Measurements from ENCODE around the gene ARHGAP15.

The ARHGAP15 gene

DNA sequence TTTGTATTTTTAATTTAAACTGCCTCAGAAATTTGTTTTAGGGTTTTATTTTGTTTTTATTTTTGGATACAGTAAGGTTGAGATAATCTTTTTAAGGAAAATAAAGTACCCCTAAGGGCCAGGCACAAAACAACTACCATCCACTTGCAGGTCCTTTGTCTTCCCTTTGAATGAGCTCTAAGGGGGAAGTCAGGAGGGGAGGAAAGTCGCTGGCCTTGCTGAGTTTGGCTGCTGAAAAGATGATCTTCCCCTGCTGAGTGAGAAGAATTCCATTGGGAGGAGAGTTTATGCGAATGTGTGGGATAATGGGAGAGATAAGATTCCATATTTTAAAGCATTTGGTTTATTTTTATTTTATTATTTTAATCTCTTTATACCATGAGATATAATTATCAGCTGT, 100.7 kb downstream of the ARHGAP15 start:
- DNase-seq: no peak

DNA sequence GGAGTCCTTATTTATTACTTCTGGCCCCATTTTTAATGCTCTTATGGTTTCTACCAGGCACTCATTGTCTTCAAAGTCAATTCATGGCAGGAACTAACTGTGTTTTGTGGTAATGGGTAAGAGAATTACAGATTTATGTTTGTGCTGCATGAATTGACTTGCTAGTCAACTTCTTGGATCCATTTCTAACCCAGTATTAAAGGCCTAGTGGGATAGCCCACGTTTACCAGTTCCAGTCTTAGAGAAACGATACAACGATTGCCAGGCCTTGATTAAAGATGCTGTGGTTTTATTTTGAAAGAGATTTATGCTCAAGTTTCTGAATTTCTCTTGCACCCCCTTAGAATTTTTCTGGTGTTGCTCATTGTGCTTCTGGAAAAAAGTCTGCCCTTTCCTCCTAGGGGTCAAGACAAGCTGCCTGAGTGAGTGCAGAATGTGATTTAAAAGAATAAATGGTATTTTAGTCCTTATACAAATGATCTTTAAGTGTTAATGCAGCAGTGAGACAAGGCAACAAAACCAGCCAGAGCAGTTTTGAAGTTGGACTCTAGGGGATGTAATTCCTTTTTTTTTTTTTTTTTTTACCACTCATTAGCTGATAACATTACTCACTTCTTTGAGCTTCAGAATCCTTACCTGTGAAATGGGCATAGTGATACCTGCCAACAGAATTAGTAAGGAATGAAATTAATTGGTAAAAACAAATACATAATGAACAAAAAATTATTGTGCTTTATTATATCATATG, 101.5 kb downstream of the ARHGAP15 start:
- no peak for DNase-seq

DNA sequence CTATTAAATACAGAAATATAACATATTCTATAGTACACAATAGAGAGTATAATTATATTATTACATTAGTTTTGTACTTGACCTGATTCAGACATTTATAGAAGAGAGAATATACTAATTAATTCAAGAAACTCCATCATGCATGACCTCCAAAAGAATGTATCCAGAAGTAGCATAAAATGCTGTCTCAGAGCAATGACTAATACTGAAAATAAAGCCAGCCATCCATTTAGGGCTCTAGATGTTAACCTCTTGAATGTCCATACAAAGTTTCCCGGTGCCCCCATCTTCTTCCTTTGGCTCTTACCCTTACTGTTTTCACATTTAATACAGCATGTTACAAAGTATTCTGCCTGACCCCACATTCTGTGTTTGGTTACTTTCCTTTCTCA, 102.0 kb downstream of the ARHGAP15 start:
- DNase-seq: no peak

DNA sequence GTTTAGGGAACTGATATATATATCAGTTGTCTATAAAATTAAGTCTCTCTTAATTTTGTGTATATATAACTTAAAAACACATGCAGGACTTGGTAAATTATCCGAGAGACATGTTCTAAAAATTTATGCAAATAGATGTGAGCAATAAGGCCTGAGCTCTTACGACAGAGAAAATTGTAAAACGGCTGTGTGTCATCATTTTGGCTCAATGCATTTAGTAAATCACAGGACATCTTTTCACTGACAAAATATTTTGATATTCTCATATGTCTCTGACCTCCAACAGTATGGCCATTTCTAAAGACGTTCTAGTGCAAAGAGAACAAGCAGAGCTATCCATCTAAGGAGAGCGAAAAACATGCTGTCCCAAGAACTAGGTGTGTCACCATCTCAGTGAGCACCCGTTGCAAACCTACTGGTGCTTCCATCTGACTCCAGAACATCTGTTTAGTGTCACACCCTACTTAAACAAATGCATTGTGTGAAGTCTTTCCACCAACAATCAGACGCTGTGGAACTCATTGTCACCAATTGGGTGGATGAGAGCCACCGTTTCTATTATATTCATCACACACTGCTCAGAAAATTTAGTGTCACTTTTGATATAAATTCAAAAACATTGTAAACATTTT, 108.0 kb downstream of the ARHGAP15 start:
- no peak for DNase-seq

DNA sequence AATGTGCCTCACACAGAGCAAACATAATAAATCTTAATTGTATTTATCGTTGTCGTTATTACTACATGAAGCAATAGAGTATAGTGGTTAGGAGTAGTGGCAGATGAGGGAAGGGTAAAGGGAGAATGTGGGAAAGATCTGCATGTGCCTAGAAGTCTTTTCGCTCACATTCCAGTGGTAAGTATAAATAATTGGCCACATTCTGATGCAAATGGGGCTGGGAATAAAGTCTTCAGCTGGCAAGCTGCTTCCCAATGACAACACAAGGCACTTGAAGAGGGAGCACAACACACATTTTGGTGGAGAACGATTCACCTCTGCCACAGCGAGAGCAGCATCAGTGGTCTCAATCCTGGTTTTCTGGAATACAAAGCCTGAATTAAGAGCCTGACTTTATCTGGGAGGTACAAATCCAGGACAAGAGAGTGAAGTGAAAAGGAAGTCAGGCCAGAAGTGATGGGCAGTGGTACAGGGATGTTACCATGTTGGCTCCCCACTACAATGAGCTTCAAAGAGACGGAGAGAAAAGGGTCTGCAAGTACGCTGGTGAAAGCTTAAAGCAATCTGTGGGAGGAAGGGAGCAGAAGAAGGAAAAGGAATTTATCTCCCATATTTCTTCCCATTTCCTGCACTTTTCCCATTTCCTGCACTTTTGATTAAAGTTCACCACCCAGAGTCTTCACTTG, 112.3 kb downstream of the ARHGAP15 start:
- DNase-seq: no peak

DNA sequence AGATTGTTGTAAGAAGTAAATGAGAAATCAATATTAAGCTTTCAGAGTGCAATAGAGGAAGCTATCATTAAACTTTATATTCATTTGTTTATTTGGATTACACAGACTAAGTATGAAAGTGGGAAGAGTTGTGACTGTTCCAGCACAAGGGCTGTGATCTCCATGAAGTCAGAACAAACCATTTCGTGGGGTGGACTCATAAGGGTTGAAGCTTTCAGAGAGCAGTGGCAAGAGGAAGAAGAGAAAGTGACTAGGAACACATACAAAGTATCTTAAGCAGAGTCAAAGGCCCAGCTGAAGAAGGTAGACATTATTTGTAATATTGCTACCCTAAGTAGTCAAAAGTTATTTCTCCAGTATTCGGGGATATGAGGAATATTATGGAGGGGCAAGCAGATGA, 117.0 kb downstream of the ARHGAP15 start:
- DNase-seq: no peak

DNA sequence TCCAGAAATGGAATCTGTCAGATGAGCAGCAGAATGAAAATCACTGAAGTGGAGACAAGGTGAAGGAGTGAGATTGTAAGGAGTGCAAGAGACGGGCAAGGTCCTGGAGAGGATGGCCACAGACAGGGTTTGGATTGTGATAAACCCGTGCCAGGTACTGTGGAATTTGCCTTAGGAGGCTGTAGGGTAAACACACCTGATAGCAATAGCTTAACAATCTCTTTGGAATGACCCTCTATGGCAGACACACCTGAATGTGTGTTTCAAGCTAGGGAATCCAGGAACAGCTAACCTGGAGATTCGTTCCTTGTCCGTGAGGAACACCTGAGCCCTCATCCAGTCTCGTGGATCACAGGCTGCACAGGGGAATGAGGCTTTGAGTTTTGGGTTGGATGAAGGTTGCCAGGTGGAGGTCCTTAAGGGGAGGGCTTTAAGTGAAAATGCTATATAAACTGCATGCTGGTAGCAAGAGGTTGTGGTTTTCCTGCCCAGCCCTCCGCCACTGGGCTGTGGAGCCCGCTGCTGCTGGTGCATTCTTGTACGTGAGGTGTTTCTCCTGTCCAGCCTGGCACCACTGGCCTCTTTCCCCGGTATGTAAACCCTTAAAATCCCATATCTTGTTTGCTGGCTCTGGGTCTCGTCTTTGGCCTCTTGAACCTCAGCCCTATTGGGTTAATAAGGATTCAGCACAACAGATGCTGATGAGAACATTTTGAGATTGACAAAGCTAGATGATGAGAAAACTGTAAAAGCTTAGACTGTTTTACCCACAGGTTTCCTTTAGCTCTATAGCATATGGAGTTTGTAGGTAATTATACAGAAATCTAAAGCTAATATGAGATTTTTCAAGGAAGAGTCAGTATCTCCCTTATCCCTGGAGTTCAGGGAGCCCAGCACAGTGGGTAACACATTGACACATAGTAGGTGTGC, 117.9 kb downstream of the ARHGAP15 start:
- no peak for DNase-seq

DNA sequence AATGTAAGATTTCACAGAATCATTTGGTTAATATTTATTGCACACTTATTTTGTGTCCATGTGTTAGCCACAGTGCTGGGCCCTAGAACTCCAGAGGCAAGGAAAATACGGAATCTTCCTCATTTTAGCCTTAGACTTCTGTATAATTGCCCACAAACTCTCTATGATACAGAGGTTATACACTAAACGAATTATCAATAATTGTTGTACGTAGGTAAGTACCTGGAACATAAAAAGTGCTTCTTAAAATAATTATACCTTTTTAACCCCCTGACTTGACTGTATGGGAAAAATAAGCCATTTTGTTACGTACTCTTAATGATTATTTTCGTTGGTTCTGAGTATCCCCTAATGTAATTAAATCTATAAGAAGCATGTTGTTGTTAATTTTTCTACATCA, 119.4 kb downstream of the ARHGAP15 start:
- DNase-seq: no peak

DNA sequence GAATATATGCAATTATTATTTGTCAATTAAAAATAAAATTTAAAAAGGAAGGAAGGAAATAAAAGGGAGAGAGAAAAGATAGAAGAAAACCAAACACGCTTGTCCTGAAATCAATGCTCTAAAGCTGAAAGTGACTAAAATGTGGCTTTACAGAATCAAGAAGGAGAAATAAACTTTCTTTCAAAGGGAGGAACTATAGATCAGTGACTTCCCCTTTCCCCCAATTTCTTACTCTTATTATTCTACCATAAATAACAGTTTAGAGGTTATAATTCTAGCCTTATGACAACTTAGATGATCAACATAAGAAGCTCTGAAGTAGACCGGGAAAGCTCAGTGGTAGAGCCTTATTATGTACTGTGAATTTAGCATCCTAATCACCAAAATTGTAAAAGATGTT, 122.5 kb downstream of the ARHGAP15 start:
- DNase-seq: no peak

DNA sequence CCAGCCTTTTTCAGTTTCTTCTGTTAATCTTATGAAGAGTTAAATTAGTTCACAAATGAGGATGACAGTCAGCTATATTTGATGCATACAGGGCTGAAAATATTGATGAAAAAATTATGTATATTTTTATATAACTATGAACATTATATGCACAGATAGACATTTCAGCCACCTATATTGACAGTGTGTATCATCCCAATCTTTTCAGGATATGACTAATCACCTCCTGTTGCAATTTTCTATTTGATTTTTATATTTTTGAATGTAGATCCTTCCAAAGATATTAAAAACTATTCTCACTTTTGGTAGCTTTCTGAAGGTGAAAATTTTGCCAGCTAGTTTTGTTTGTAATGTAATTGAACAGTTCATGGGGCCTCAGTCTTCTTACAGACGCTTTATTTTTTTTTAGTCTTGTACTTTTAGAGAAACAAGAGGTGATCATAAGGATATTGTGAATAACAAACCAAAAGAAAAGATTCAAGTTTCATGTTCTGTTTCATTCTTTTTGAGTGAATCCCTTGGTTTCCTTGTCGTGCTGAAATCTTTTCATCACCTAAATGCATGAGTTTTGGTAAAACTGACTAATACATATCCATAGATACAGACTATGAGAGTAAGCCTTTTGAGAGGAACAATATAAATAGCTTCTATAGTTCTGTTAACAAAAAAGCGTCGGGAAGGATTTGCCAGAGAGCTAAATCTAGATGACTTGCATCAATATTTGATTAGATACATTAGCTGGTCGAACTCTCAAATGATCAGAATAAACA, 123.1 kb downstream of the ARHGAP15 start:
- DNase-seq: no peak

DNA sequence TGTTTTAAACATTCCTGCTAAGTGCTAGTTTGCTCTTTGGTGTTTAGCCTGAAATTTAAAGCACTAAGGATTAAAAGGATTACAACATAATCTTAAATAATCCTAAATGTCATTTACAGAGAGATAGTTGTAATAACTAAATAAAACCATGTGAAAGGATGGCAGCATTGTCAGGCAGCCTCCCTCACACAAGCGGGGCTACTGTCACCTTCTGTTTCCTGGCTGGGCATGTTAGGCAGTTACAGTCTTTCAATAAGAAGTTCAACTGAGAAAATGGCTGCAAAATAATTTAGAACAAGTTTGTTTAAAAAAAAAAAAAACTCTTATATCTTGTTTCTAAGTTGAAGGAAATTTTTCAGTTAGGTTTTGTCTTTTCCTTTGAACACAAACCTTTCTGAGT, 124.9 kb downstream of the ARHGAP15 start:
- no peak for DNase-seq

DNA sequence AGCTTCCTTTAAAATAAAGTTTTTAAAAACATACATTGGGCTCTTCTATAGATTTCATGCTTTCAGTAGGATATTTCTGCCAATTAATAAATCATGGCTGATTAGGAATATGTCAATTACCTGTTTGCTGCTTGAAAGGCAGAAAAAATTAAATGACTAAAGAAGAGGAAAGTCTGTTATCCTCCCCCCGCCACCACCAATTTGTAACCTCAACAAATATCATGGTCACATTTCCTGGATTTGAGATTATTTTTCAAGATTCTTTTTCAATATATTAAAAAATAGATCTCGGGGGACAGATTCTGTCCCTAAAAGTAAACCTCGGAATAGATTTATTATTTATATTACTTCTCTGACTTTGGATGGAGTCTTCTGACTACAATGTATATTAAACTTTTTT, 125.9 kb downstream of the ARHGAP15 start:
- DNase-seq: no peak

DNA sequence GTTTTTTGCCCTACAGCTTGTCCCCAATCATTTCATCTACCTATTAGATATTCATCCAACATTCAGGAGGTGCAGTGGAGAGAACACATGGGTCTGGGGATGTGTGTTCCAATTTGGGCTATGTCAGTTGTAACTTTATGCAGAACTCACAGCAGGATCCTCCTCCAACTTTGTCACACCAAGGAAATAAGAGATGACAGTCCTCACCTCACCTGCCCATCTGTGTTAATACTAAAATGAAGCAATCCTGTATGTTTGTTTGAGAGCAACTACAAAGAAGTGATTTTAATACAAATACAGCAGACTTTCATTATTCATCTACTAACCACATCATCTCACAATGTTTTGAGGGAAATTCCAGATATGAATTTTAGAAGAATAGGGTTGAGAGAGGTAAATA, 126.7 kb downstream of the ARHGAP15 start:
- DNase-seq: no peak

DNA sequence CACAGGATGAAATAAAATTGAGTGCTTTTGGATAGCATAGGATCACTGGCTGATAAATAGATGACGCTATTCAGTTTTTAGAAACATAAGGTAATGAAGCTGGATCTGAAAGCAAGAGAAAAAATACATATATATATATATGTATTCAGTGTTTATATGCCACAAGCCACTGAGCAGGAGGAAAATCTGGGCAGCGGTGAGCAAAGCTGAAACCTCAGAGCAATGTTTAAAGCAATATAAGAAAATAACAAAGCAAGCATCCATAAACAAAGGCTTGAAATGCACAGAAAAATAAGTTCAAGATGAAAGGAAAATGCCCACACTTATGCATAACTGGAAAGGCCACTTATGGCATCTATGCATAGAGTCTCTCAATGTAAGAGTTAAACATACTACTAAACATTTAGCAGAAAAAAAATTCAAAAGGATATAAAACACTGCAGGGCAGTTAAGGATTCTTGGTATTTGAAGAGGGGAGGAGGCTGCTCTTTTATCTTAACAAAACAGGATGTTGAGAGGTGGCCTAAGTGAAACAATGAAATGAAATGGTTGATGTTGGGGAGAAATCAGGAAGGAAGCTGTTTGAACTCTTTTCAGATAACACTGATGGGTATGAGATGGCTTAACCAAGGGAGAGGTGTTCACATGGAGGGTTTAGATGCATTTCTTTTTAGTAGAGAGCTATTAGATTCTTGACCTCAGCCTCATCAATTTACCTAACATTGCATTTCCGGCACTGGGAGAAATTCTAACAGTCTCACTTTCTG, 129.1 kb downstream of the ARHGAP15 start:
- DNase-seq: no peak

DNA sequence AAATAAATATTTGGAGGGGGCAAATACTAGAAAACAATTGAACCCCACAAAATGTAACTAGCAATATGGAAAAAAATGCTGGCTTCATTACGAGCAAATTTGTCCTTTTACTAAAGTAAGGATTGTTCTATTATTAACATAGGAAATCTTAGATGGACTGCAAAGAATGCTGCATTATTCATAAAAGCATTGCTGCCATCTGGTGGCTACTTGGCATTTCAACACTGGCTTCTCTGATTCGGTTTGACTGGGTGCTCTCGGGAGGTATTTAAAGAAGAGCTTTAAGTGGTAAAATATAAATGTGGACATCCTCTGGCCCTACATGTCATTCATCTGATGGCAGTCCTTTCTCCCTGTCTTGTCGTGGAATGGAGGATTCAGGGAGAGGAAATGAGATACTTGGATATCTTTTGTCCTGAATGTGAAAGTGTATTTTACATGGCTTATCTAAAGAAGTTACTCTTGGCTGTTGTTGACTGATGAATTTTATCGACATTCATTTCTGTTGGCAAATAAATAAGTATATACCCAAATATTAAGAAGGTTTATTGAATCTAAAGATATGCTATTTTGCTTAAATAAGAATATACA, 130.2 kb downstream of the ARHGAP15 start:
- peak; percentile 3 for DNase-seq

DNA sequence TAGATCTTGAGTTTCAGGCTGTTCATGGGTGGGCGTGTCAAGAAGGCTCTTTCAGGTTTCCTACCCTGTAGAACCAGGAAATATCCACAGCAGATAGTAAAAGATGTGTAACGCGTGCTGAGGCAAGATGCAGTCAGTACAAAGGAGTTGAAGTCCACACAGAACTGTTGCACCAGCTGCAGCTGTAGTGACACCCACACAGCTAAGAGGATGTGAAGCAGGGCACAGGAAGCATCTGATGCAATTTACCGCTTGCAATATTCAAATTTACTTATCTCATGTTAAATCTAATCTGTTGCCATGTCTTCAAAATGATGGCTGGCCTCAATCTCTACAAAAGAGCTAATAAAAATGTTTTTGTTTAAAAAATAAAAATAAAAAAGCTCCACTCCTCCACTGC, 132.8 kb downstream of the ARHGAP15 start:
- no peak for DNase-seq

DNA sequence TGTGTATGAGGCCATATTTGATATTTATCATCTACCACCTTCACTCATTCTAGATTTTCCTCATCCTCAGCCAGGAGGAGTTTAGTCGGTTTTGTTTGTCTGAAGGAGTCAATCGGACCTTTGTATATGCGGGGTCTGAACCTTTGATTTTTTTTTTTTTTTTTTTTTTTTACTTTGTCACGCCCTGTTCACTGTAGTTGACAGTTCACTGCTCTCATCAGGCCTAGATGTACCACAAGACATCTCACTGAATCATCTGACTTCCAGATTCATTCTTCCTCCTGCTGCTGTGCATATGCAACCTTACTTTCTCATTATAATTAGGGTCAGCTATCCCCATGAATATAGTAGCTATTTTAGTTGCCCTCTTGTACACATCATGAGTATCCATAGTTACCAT, 133.2 kb downstream of the ARHGAP15 start:
- no peak for DNase-seq

DNA sequence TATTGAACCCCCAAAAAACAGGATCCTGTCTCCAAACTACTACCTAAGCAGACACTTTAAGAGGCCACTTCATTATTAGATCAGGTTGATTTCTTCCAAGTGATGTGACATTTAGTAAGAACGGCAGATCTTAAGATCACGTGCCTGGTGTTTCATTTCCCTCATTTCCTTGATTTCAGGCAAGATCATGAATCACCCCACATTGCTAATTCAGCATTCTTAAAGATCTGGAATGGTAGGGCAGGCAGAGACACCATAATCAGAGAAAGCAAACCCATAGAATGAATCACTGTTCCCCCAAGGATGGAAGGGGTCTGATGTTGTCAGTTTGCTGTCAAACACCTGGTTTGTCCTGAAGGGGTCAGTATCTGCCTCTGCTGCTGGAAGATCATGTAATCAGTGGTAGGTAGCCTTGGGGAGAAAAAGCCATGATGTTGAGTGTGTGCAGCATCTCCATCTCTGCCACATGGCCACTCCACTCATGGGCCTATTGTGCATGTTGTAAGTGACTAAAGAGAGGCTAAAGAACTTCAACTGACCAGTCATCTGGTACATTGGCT, 133.9 kb downstream of the ARHGAP15 start:
- no peak for DNase-seq

DNA sequence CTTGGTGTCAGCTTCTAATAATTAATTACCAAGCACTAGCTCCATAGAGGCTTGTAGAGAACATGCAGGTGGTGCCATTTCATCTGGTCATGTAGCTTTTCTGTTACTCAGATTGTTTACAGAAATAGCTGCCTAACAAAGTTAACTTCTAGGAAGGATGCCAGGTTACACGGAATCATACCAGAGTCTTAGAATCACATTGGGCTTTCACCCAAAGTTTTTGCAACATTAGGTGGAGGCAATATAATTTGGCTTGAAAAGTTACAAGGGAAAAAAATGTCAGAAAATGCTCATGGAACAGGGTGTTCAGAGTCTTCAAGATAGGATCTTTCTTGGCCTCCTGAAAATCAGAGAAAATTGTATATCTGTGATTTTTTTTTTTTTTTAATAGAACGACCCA, 135.6 kb downstream of the ARHGAP15 start:
- DNase-seq: no peak

DNA sequence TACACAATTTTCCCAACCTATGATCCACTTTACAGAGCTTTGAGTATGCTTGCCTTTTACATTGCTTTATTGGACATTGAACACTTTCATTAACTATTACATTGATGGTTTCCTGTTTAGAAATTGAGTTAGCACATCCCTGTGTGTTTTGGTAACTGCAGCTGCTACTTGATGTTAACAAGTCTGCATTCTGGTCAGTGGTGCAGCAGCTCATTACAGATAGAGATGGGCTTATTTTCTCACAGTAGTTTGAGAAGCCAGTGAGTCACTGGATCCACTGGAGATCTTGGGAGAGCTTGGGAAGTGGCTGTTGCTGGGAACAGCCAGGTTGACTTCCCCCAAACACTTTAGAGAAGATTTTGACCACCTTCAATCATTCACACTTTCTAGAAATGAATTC, 150.5 kb downstream of the ARHGAP15 start:
- no peak for DNase-seq
